Measurements from ENCODE around the gene SYTL3.

SYTL3 gene

GRCh38 chr6:158622545-158623190 is 27.2 kb upstream of the SYTL3 start:
- no peak for DNase-seq

- peak; percentile 41 for DNase-seq
Observed at GRCh38 chr6:158624684-158625682, 24.9 kb upstream of the SYTL3 start.

- peak; percentile 39 for DNase-seq
Observed at GRCh38 chr6:158625881-158626305, 24.0 kb upstream of the SYTL3 start.

- DNase-seq: peak; percentile 29
Observed at GRCh38 chr6:158626360-158627167, 23.3 kb upstream of the SYTL3 start.

- peak; percentile 32 for DNase-seq
Observed at GRCh38 chr6:158627168-158627939, 22.5 kb upstream of the SYTL3 start.

GRCh38 chr6:158627940-158628211 is 22.0 kb upstream of the SYTL3 start:
- DNase-seq: peak; percentile 40

- peak; percentile 51 for DNase-seq
Observed at GRCh38 chr6:158628542-158628941, 21.3 kb upstream of the SYTL3 start.

- DNase-seq: peak; percentile 53
Observed at GRCh38 chr6:158629367-158630221, 20.3 kb upstream of the SYTL3 start.

- peak; percentile 49 for DNase-seq
Observed at GRCh38 chr6:158630938-158631616, 18.8 kb upstream of the SYTL3 start.

GRCh38 chr6:158631678-158632537 is 17.9 kb upstream of the SYTL3 start:
- DNase-seq: peak; percentile 44

- peak; percentile 39 for DNase-seq
Observed at GRCh38 chr6:158632538-158633119, 17.2 kb upstream of the SYTL3 start.

- peak; percentile 45 for DNase-seq
Observed at GRCh38 chr6:158633127-158633526, 16.7 kb upstream of the SYTL3 start.

- peak; percentile 44 for DNase-seq
Observed at GRCh38 chr6:158634695-158635426, 15.0 kb upstream of the SYTL3 start.

GRCh38 chr6:158635427-158636073 is 14.3 kb upstream of the SYTL3 start:
- peak; percentile 45 for DNase-seq

- DNase-seq: no peak
Observed at GRCh38 chr6:158636778-158637177, 13.1 kb upstream of the SYTL3 start.

- peak; percentile 35 for DNase-seq
Observed at GRCh38 chr6:158638324-158638854, 11.5 kb upstream of the SYTL3 start.

GRCh38 chr6:158639056-158639455 is 10.8 kb upstream of the SYTL3 start:
- DNase-seq: peak; percentile 47

GRCh38 chr6:158640519-158640918 is 9.3 kb upstream of the SYTL3 start:
- DNase-seq: peak; percentile 51

Data from activated CD8-positive, alpha-beta memory T cell treated with anti-CD3 and anti-CD28 coated beads, Interleukin-2, amount 50 U/mL, for 48 hours (primary cell).